IMR-90 (cell line): ENCODE data around the gene OVOL1.

Experiments used
- BHLHE40 ChIP-seq: fragments of 150-350 bp; IDR thresholded peaks from 2 replicates; pipeline ENCODE4 v1.6.1; 2016; ENCODE audit warnings: mild to moderate bottlenecking, low read depth, low read length
- CEBPB ChIP-seq: IDR thresholded peaks from 2 replicates; pipeline ENCODE4 v1.6.1; 2012; ENCODE audit warnings: low read depth, low read length, improper control_type of control experiment
- MXI1 ChIP-seq: IDR thresholded peaks from 2 replicates; pipeline ENCODE4 v1.6.1; 2012; ENCODE audit warnings: low read depth, mild to moderate bottlenecking, low read length, moderate library complexity, borderline replicate concordance
- RFX5 ChIP-seq: IDR thresholded peaks from 2 replicates; pipeline ENCODE4 v1.8.0; 2012; ENCODE audit warnings: low read depth, mild to moderate bottlenecking, low read length, moderate library complexity
- SMC3 ChIP-seq: fragments of 150-350 bp; IDR thresholded peaks from 2 replicates; pipeline ENCODE4 v1.6.1; 2016; ENCODE audit warnings: low read depth, mild to moderate bottlenecking, antibody characterized with exemption, low read length, moderate library complexity
- TF ChIP-seq, protein P1 (sequence below): conservative IDR thresholded peaks from 2 replicates; pipeline ENCODE4 v1.5.1; 2012; ENCODE audit warnings: mild to moderate bottlenecking, low read depth, low read length, improper control_type of control experiment

DNA sequence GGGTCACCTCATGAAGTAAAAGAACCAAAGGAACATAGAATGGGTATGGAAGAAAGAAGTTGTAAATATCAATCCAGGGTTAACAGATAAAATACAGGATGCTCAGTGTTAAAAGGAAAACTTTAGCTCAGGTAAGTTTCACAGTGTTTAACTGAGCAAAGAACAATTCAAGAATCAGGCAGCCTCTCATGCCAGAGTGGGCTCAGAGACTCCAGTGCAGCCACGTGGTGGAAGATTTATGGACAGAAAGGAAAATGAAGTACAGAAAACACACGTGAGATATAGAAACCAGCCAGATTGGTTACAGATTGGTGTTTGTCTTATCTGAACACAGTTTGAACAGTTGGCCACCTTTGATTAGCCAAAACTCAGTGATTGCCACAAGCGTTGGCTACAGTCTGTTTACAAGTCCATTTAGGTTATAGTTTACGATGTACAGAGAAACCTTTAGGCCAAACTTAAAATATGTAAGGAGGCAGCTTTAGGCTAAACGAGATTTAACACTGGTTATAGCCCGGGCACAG is 15.2 kb upstream of the OVOL1 start:
- TF ChIP-seq, protein P1, sequence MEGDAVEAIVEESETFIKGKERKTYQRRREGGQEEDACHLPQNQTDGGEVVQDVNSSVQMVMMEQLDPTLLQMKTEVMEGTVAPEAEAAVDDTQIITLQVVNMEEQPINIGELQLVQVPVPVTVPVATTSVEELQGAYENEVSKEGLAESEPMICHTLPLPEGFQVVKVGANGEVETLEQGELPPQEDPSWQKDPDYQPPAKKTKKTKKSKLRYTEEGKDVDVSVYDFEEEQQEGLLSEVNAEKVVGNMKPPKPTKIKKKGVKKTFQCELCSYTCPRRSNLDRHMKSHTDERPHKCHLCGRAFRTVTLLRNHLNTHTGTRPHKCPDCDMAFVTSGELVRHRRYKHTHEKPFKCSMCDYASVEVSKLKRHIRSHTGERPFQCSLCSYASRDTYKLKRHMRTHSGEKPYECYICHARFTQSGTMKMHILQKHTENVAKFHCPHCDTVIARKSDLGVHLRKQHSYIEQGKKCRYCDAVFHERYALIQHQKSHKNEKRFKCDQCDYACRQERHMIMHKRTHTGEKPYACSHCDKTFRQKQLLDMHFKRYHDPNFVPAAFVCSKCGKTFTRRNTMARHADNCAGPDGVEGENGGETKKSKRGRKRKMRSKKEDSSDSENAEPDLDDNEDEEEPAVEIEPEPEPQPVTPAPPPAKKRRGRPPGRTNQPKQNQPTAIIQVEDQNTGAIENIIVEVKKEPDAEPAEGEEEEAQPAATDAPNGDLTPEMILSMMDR: no peak
- TF ChIP-seq RFX5: no peak
- TF ChIP-seq MXI1: no peak
- no peak for TF ChIP-seq CEBPB
- no peak for TF ChIP-seq BHLHE40
- no peak for TF ChIP-seq SMC3
